Epithelial cell of esophagus (primary cell): Measurements from ENCODE around the gene NRAP.
A peak's percentile ranks its signal among the peaks of the same experiment; 100 is the strongest.

Experiments used
- DNase-seq: peaks from one replicate; pipeline ENCODE4 v3.0.0; 2010; ENCODE audit warnings: low read depth
- H3K4me3 ChIP-seq: 2 replicates; pipeline ENCODE4 v1.5.1; 2011; ENCODE audit warnings: mild to moderate bottlenecking, low read length, control low read depth
- CTCF ChIP-seq: IDR thresholded peaks from 2 replicates; pipeline ENCODE4 v1.5.1; 2011; ENCODE audit warnings: low read depth, mild to moderate bottlenecking, low read length, control low read depth, inconsistent platforms; ENCODE audit not compliant: insufficient read depth; ENCODE audit errors: missing control alignments

NRAP gene

GRCh38 chr10:113618338-113618737, 45.5 kb downstream of the NRAP start:
- H3K4me3 ChIP-seq, result no peak overlapping the region
- no peak for TF ChIP-seq CTCF
- no peak for DNase-seq

GRCh38 chr10:113617086-113617485, 46.8 kb downstream of the NRAP start:
- H3K4me3 ChIP-seq, result no peak overlapping the region
- DNase-seq, result no peak
- TF ChIP-seq CTCF, result no peak

GRCh38 chr10:113616244-113617074, 47.4 kb downstream of the NRAP start:
- no peak overlapping the region for H3K4me3 ChIP-seq
- DNase-seq, result peak; percentile 13
- peak; percentile 36 for TF ChIP-seq CTCF

GRCh38 chr10:113613977-113614690, 49.7 kb downstream of the NRAP start:
- no peak overlapping the region for H3K4me3 ChIP-seq
- no peak for TF ChIP-seq CTCF
- no peak for DNase-seq

- no peak overlapping the region for H3K4me3 ChIP-seq
- no peak for DNase-seq
- no peak for TF ChIP-seq CTCF
These were observed 50.4 kb downstream of the NRAP start for GRCh38 chr10:113613427-113613826.

GRCh38 chr10:113612154-113612553, 51.7 kb downstream of the NRAP start:
- no peak for DNase-seq
- no peak for TF ChIP-seq CTCF
- H3K4me3 ChIP-seq, result no peak overlapping the region
